Stromal cell of bone marrow (primary cell): ENCODE data around the gene GSTM2.
A peak's percentile ranks its signal among the peaks of the same experiment; 100 is the strongest.
"Not testable (repeated sequence)": the region's sequence is repeated elsewhere in the genome, so short reads cannot be mapped to it uniquely, and the experiment has no call there.

ENCODE experiments used
- DNase-seq: peaks from one replicate; pipeline ENCODE4 v3.0.0-alpha.2; 2012; ENCODE audit warnings: low read depth

Gene GSTM2

GRCh38 chr1:109678637-109679036 is 10.8 kb downstream of the GSTM2 start:
- DNase-seq, result not testable (repeated sequence)

GRCh38 chr1:109684777-109685176 is 16.9 kb downstream of the GSTM2 start:
- not testable (repeated sequence) for DNase-seq

- DNase-seq, result not testable (repeated sequence)
These were observed 17.5 kb downstream of the GSTM2 start for GRCh38 chr1:109685399-109685798.

- DNase-seq, result not testable (repeated sequence)
These were observed 18.0 kb downstream of the GSTM2 start for GRCh38 chr1:109685890-109686289.

- not testable (repeated sequence) for DNase-seq
These were observed 19.3 kb downstream of the GSTM2 start for GRCh38 chr1:109687109-109687508.

GRCh38 chr1:109687641-109688499 is 20.0 kb downstream of the GSTM2 start, which contains the start of gene GSTM1:
Gene GSTM1 (plus strand): TSS chr1:109687817. CDS start chr1:109687874, 57 bp downstream.
- DNase-seq, result peak; percentile 60

- DNase-seq, result no peak
These were observed 22.1 kb downstream of the GSTM2 start for GRCh38 chr1:109689844-109690405.

- DNase-seq, result no peak
These were observed 23.9 kb downstream of the GSTM2 start for GRCh38 chr1:109691759-109692158.

GRCh38 chr1:109694400-109694799 is 26.5 kb downstream of the GSTM2 start:
- DNase-seq, result not testable (repeated sequence)

GRCh38 chr1:109695138-109695537 is 27.3 kb downstream of the GSTM2 start:
- DNase-seq, result not testable (repeated sequence)

- no peak for DNase-seq
These were observed 29.2 kb downstream of the GSTM2 start for GRCh38 chr1:109697066-109697465.

GRCh38 chr1:109697861-109698260 is 30.0 kb downstream of the GSTM2 start:
- not testable (repeated sequence) for DNase-seq

GRCh38 chr1:109702940-109703339 is 35.1 kb downstream of the GSTM2 start:
- DNase-seq, result not testable (repeated sequence)

- no peak for DNase-seq
These were observed 36.3 kb downstream of the GSTM2 start for GRCh38 chr1:109704173-109704572.

GRCh38 chr1:109705411-109705810 is 37.6 kb downstream of the GSTM2 start:
- no peak for DNase-seq

- DNase-seq, result not testable (repeated sequence)
These were observed 41.1 kb downstream of the GSTM2 start for GRCh38 chr1:109708949-109709348.

- not testable (repeated sequence) for DNase-seq
These were observed 42.0 kb downstream of the GSTM2 start for GRCh38 chr1:109709822-109710221.

GRCh38 chr1:109711593-109712320 is 43.9 kb downstream of the GSTM2 start, which contains the start of gene GSTM5:
Gene GSTM5 (plus strand): TSS chr1:109712251. CDS start chr1:109712313, 62 bp downstream.
- not testable (repeated sequence) for DNase-seq

- DNase-seq, result no peak
These were observed 44.5 kb downstream of the GSTM2 start for GRCh38 chr1:109712321-109712864.

- DNase-seq, result no peak
These were observed 45.8 kb downstream of the GSTM2 start for GRCh38 chr1:109713636-109714035.

GRCh38 chr1:109714661-109715372 is 47.0 kb downstream of the GSTM2 start:
- DNase-seq, result no peak
